Activated CD4-positive, alpha-beta T cell treated with anti-CD3 and anti-CD28 coated beads, Interleukin-2, amount 10 ng/mL, durations not matched to agents 7 days and 5 days (primary cell): Measurements from ENCODE around the gene NFATC4. TPM values are rescaled to one million over a fixed set of nuclear protein-coding genes. Genes with fewer than 3 reads are reported as not detected.
"Not testable (repeated sequence)": the region's sequence is repeated elsewhere in the genome, so short reads cannot be mapped to it uniquely, and the experiment has no call there.

Experiments
- CTCF ChIA-PET: fragments of 350-600 bp; sonication (Branson Sonifier 250); formaldehyde crosslinking; loops from one replicate; lab custom pipeline; 2021; ENCODE audit warnings: antibody characterized with exemption; lab: Charles Lee
- POLR2A ChIA-PET: fragments of 350-600 bp; sonication (Branson Sonifier 250); formaldehyde crosslinking; loops from one replicate; lab custom pipeline; 2021; ENCODE audit warnings: antibody characterized with exemption; lab: Charles Lee
- DNase-seq: peaks from one replicate; pipeline ENCODE4 v3.0.0-alpha.2; 2020
- H3K27ac Mint-ChIP-seq: one replicate; pipeline ENCODE4 v1.8.0; 2021; ENCODE audit warnings: mild to moderate bottlenecking, moderate library complexity, mixed read lengths
- H3K27me3 Mint-ChIP-seq: one replicate; pipeline ENCODE4 v1.8.0; 2021; ENCODE audit warnings: mixed read lengths
- H3K36me3 Mint-ChIP-seq: one replicate; pipeline ENCODE4 v1.8.0; 2021; ENCODE audit warnings: low read depth, mixed read lengths
- H3K4me1 Mint-ChIP-seq: one replicate; pipeline ENCODE4 v1.8.0; 2021; ENCODE audit warnings: mixed read lengths
- H3K4me3 Mint-ChIP-seq: one replicate; pipeline ENCODE4 v1.8.0; 2021; ENCODE audit warnings: mild to moderate bottlenecking, moderate library complexity, mixed read lengths
- H3K9me3 Mint-ChIP-seq: one replicate; pipeline ENCODE4 v1.8.0; 2021; ENCODE audit warnings: mixed read lengths
- total RNA-seq, 2 experiments: library from RNA; stranded (reverse); gene quantifications; one replicate each; pipeline ENCODE4 v1.2.3, GENCODE V29; 2021

Gene NFATC4
- total RNA-seq, 2 experiments from 2014 or later = not detected

GRCh38 chr14:24340606-24341005 is 27.4 kb upstream of the NFATC4 start:
- Mint-ChIP-seq H3K27me3 (peaks cover 29% of the 10 kb centered on the region), H3K27ac (no peak overlapping the region), H3K9me3 (no peaks in the 10 kb centered on the region), H3K4me1 (peaks cover 29% of the 10 kb centered on the region), H3K4me3 (no peak overlapping the region), H3K36me3 (peaks cover 25% of the 10 kb centered on the region)
- CTCF ChIA-PET = interaction anchor here (0.8 to 6.0 kb wide), 9 partner anchors 8 to 95 kb away, joined by 3 to 35 read pairs (median 5); partner anchors contain the start of genes CBLN3 and KHNYN
- DNase-seq = no peak
- POLR2A ChIA-PET = interaction anchor here (0.8 to 1.2 kb wide), 2 partner anchors 89 to 91 kb away, joined by 3 read pairs; partner anchors contain the start of genes CBLN3 and KHNYN

GRCh38 chr14:24342889-24343288 is 25.1 kb upstream of the NFATC4 start:
- CTCF ChIA-PET = interaction anchor here (2.2 to 4.7 kb wide), 2 partner anchors 9 to 11 kb away, joined by 5 to 25 read pairs; no protein-coding TSS in a partner anchor

GRCh38 chr14:24343795-24344660 is 24.0 kb upstream of the NFATC4 start:
- no peaks in the 10 kb centered on the region for H3K9me3 Mint-ChIP-seq
- CTCF ChIA-PET = interaction anchor here (1.5 to 4.7 kb wide), 3 partner anchors 10 to 88 kb away, joined by 6 to 25 read pairs (median 8); no protein-coding TSS in a partner anchor
- no peaks in the 10 kb centered on the region for H3K36me3 Mint-ChIP-seq

More at GRCh38 chr14:24342889-24343288, 25.1 kb upstream of the NFATC4 start:
- DNase-seq = no peak
- POLR2A ChIA-PET = no interaction called here
- peaks cover 33% of the 10 kb centered on the region for H3K27me3 Mint-ChIP-seq
- no peak overlapping the region for H3K4me3 Mint-ChIP-seq
- H3K9me3 Mint-ChIP-seq = no peaks in the 10 kb centered on the region
- peaks cover 19% of the 10 kb centered on the region for H3K4me1 Mint-ChIP-seq
- H3K27ac Mint-ChIP-seq = no peak overlapping the region
- peaks cover 8% of the 10 kb centered on the region for H3K36me3 Mint-ChIP-seq

GRCh38 chr14:24347134-24347533 is 20.9 kb upstream of the NFATC4 start:
- H3K27me3 Mint-ChIP-seq = peaks cover 60% of the 10 kb centered on the region
- no peak overlapping the region for H3K27ac Mint-ChIP-seq
- CTCF ChIA-PET = interaction anchor here (0.9 to 4.7 kb wide), 4 partner anchors 11 to 105 kb away, joined by 3 to 25 read pairs (median 5); partner anchors contain the start of gene TINF2
- H3K9me3 Mint-ChIP-seq = no peaks in the 10 kb centered on the region
- POLR2A ChIA-PET = no interaction called here
- no peaks in the 10 kb centered on the region for H3K36me3 Mint-ChIP-seq
- no peak overlapping the region for H3K4me3 Mint-ChIP-seq
- H3K4me1 Mint-ChIP-seq = no peaks in the 10 kb centered on the region
- DNase-seq = no peak

More at GRCh38 chr14:24343795-24344660, 24.0 kb upstream of the NFATC4 start:
- DNase-seq = no peak
- POLR2A ChIA-PET = no interaction called here
- H3K27me3 Mint-ChIP-seq = peaks cover 36% of the 10 kb centered on the region
- H3K4me1 Mint-ChIP-seq = peaks cover 8% of the 10 kb centered on the region
- no peak overlapping the region for H3K27ac Mint-ChIP-seq
- no peak overlapping the region for H3K4me3 Mint-ChIP-seq

GRCh38 chr14:24348186-24348585 is 19.8 kb upstream of the NFATC4 start:
- no peak for DNase-seq
- Mint-ChIP-seq H3K4me3 (no peak overlapping the region), H3K36me3 (no peaks in the 10 kb centered on the region), H3K4me1 (no peaks in the 10 kb centered on the region), H3K27ac (no peak overlapping the region), H3K27me3 (peaks cover 62% of the 10 kb centered on the region), H3K9me3 (no peaks in the 10 kb centered on the region)
- CTCF ChIA-PET = interaction anchor here (0.6 to 2.5 kb wide), 9 partner anchors 10 to 133 kb away, joined by 3 to 7 read pairs (median 4); no protein-coding TSS in a partner anchor
- POLR2A ChIA-PET = no interaction called here

GRCh38 chr14:24349742-24350141 is 18.2 kb upstream of the NFATC4 start:
- Mint-ChIP-seq H3K27ac (no peak overlapping the region), H3K9me3 (no peaks in the 10 kb centered on the region), H3K4me1 (no peaks in the 10 kb centered on the region), H3K36me3 (no peaks in the 10 kb centered on the region), H3K4me3 (no peak overlapping the region), H3K27me3 (peaks cover 61% of the 10 kb centered on the region)
- ChIA-PET POLR2A (no interaction called here), CTCF (interaction anchor here (0.6 to 2.0 kb wide), 4 partner anchors 10 to 82 kb away, joined by 3 to 6 read pairs (median 3); partner anchors contain the start of gene RIPK3)
- no peak for DNase-seq

GRCh38 chr14:24351517-24351916 is 16.5 kb upstream of the NFATC4 start:
- H3K27me3 Mint-ChIP-seq = peaks cover 55% of the 10 kb centered on the region

GRCh38 chr14:24353559-24354481 is 14.2 kb upstream of the NFATC4 start:
- CTCF ChIA-PET = interaction anchor here (1.4 kb wide), 1 partner anchor 21 kb away, joined by 4 read pairs; no protein-coding TSS in a partner anchor
- Mint-ChIP-seq H3K4me3 (no peak overlapping the region), H3K4me1 (no peaks in the 10 kb centered on the region), H3K27me3 (peaks cover 50% of the 10 kb centered on the region), H3K9me3 (no peaks in the 10 kb centered on the region), H3K27ac (no peak overlapping the region), H3K36me3 (no peaks in the 10 kb centered on the region)
- POLR2A ChIA-PET = no interaction called here
- no peak for DNase-seq

More at GRCh38 chr14:24351517-24351916, 16.5 kb upstream of the NFATC4 start:
- Mint-ChIP-seq H3K9me3 (no peaks in the 10 kb centered on the region), H3K27ac (no peak overlapping the region), H3K4me1 (no peaks in the 10 kb centered on the region), H3K36me3 (no peaks in the 10 kb centered on the region), H3K4me3 (no peak overlapping the region)
- ChIA-PET POLR2A (no interaction called here), CTCF (interaction anchor here (1.0 to 1.9 kb wide), 4 partner anchors 10 to 18 kb away, joined by 3 to 10 read pairs (median 4); no protein-coding TSS in a partner anchor)
- DNase-seq = no peak

GRCh38 chr14:24354482-24354825 is 13.5 kb upstream of the NFATC4 start:
- peaks cover 49% of the 10 kb centered on the region for H3K27me3 Mint-ChIP-seq
- H3K27ac Mint-ChIP-seq, DNase-seq, POLR2A ChIA-PET, H3K9me3 Mint-ChIP-seq, H3K36me3 Mint-ChIP-seq, H3K4me3 Mint-ChIP-seq, H3K4me1 Mint-ChIP-seq: not testable (repeated sequence)
- CTCF ChIA-PET = interaction anchor here (1.4 kb wide), 1 partner anchor 21 kb away, joined by 4 read pairs; no protein-coding TSS in a partner anchor

GRCh38 chr14:24355009-24355408 is 13.0 kb upstream of the NFATC4 start:
- no peak overlapping the region for H3K27ac Mint-ChIP-seq
- H3K4me1 Mint-ChIP-seq = no peaks in the 10 kb centered on the region
- ChIA-PET POLR2A (no interaction called here), CTCF (interaction anchor here (1.4 kb wide), 1 partner anchor 22 kb away, joined by 4 read pairs; no protein-coding TSS in a partner anchor)
- no peak overlapping the region for H3K4me3 Mint-ChIP-seq
- no peaks in the 10 kb centered on the region for H3K9me3 Mint-ChIP-seq
- peaks cover 49% of the 10 kb centered on the region for H3K27me3 Mint-ChIP-seq
- H3K36me3 Mint-ChIP-seq = no peaks in the 10 kb centered on the region
- no peak for DNase-seq

- CTCF ChIA-PET = no interaction called here
- H3K4me3 Mint-ChIP-seq = no peak overlapping the region
- POLR2A ChIA-PET = no interaction called here
Measured at GRCh38 chr14:24356208-24356607, 11.8 kb upstream of the NFATC4 start.

GRCh38 chr14:24360281-24360680 is 7.7 kb upstream of the NFATC4 start:
- no peak for DNase-seq
- peaks cover 3% of the 10 kb centered on the region for H3K4me1 Mint-ChIP-seq
- H3K9me3 Mint-ChIP-seq = no peaks in the 10 kb centered on the region
- H3K36me3 Mint-ChIP-seq = no peaks in the 10 kb centered on the region
- H3K4me3 Mint-ChIP-seq = no peak overlapping the region
- ChIA-PET CTCF (interaction anchor here (0.7 to 1.6 kb wide), 3 partner anchors 11 to 20 kb away, joined by 3 read pairs; partner anchors contain the start of gene RIPK3), POLR2A (no interaction called here)
- no peak overlapping the region for H3K27ac Mint-ChIP-seq
- peaks cover 42% of the 10 kb centered on the region for H3K27me3 Mint-ChIP-seq

More at GRCh38 chr14:24356208-24356607, 11.8 kb upstream of the NFATC4 start:
- DNase-seq = no peak
- H3K4me1 Mint-ChIP-seq = no peaks in the 10 kb centered on the region
- H3K36me3 Mint-ChIP-seq = no peaks in the 10 kb centered on the region
- peaks cover 42% of the 10 kb centered on the region for H3K27me3 Mint-ChIP-seq
- H3K27ac Mint-ChIP-seq = no peak overlapping the region
- no peaks in the 10 kb centered on the region for H3K9me3 Mint-ChIP-seq
